Left ventricle myocardium inferior (tissue), 1 donor: ENCODE data around the gene ACACA. TPM values are rescaled to one million over a fixed set of nuclear protein-coding genes. Genes with fewer than 3 reads are reported as not detected.

Experiments
- DNase-seq: peaks from one replicate; pipeline ENCODE4 v3.0.0-alpha.2; 2020
- H3K27ac ChIP-seq: fragments of 200-600 bp; replicated peaks from 2 replicates; pipeline ENCODE4 v1.8.0; 2021
- H3K27me3 ChIP-seq: fragments of 200-600 bp; 2 replicates; pipeline ENCODE4 v1.8.0; 2021; ENCODE audit warnings: low read depth
- H3K36me3 ChIP-seq: fragments of 200-600 bp; 2 replicates; pipeline ENCODE4 v1.8.0; 2021
- H3K4me1 ChIP-seq: fragments of 200-600 bp; 2 replicates; pipeline ENCODE4 v1.8.0; 2021
- H3K4me3 ChIP-seq: fragments of 200-600 bp; 2 replicates; pipeline ENCODE4 v1.8.0; 2021; ENCODE audit warnings: mild to moderate bottlenecking, moderate library complexity
- H3K9me3 ChIP-seq: fragments of 200-600 bp; replicated peaks from 2 replicates; pipeline ENCODE4 v1.8.0; 2021
- CTCF ChIP-seq: fragments of 200-600 bp; IDR thresholded peaks from 2 replicates; pipeline ENCODE4 v1.8.0; 2021; ENCODE audit warnings: antibody characterized with exemption, mild to moderate bottlenecking, borderline replicate concordance
- intact Hi-C: fragments of 100-400 bp; cut with micrococcal nuclease; formaldehyde crosslinking; loops from one replicate; pipeline ENCODE4 v1.11.0; 2022
- total RNA-seq: library from RNA; stranded (reverse); fragmentation: NEBNext Ultra II Directional; extraction: Animal tissue kit (Norgen Biotek cat#: 25700); gene quantifications from one replicate; pipeline ENCODE4 v1.2.1, GENCODE V29; 2021
- donor health status: DM: no; HTN: yes; CAD: no; lungs with severe emphysema.

The ACACA gene
- total RNA-seq, 1 donor from 2014 or later, result 16.2 TPM

- H3K4me1 ChIP-seq, result no peaks in the 10 kb centered on the region
- H3K27ac ChIP-seq, result no peak overlapping the region
- no peak for DNase-seq
- no peak overlapping the region for H3K4me3 ChIP-seq
- TF ChIP-seq CTCF, result no peak
- no peaks in the 10 kb centered on the region for H3K27me3 ChIP-seq
- intact Hi-C loops, result no loop called here
- no peaks in the 10 kb centered on the region for H3K9me3 ChIP-seq
- H3K36me3 ChIP-seq, result peaks cover 20% of the 10 kb centered on the region
Observed at GRCh38 chr17:37342589-37342988, 64.0 kb downstream of the ACACA start.

GRCh38 chr17:37340804-37341203 lies 65.8 kb downstream of the ACACA start:
- Histone ChIP-seq H3K4me3 (no peak overlapping the region), H3K27me3 (no peaks in the 10 kb centered on the region), H3K27ac (no peak overlapping the region), H3K4me1 (no peaks in the 10 kb centered on the region), H3K9me3 (no peaks in the 10 kb centered on the region), H3K36me3 (peaks cover 28% of the 10 kb centered on the region)
- intact Hi-C loops, result no loop called here
- no peak for DNase-seq
- no peak for TF ChIP-seq CTCF

- intact Hi-C loops, result no loop called here
- no peak for DNase-seq
- no peak for TF ChIP-seq CTCF
- Histone ChIP-seq H3K36me3 (peaks cover 21% of the 10 kb centered on the region), H3K27me3 (no peaks in the 10 kb centered on the region), H3K4me1 (no peaks in the 10 kb centered on the region), H3K4me3 (no peak overlapping the region), H3K27ac (no peak overlapping the region), H3K9me3 (no peaks in the 10 kb centered on the region)
Observed at GRCh38 chr17:37339321-37339720, 67.3 kb downstream of the ACACA start.

GRCh38 chr17:37338847-37339246 lies 67.8 kb downstream of the ACACA start:
- H3K4me3 ChIP-seq, result no peak overlapping the region
- H3K36me3 ChIP-seq, result peaks cover 18% of the 10 kb centered on the region
- no peak for TF ChIP-seq CTCF
- no peak for DNase-seq
- H3K27ac ChIP-seq, result no peak overlapping the region
- no peaks in the 10 kb centered on the region for H3K4me1 ChIP-seq
- no peaks in the 10 kb centered on the region for H3K9me3 ChIP-seq
- no peaks in the 10 kb centered on the region for H3K27me3 ChIP-seq
- intact Hi-C loops, result no loop called here

- H3K27me3 ChIP-seq, result no peaks in the 10 kb centered on the region
- no peaks in the 10 kb centered on the region for H3K9me3 ChIP-seq
- intact Hi-C loops, result no loop called here
- H3K4me3 ChIP-seq, result no peak overlapping the region
- H3K4me1 ChIP-seq, result no peaks in the 10 kb centered on the region
- peaks cover 24% of the 10 kb centered on the region for H3K36me3 ChIP-seq
- no peak for TF ChIP-seq CTCF
- no peak for DNase-seq
- no peak overlapping the region for H3K27ac ChIP-seq
Observed at GRCh38 chr17:37327341-37328090, 79.1 kb downstream of the ACACA start.
